ENCODE data around the gene CBR1. TPM values are rescaled to one million over a fixed set of nuclear protein-coding genes. Genes with fewer than 3 reads are reported as not detected.

CBR1 gene
- polyA plus RNA-seq, 2 donors: 102 to 207 TPM

GRCh38 chr21:36030581-36031189 is 39.1 kb upstream of the CBR1 start:
- Histone ChIP-seq H3K27me3 (ENCODE audit: control insufficient read depth in 1 of 2, insufficient read depth in 2 of 2, low read length in 2 of 2) (no peaks in the 10 kb centered on the region), H3K36me3 (ENCODE audit: control insufficient read depth in 2 of 2, insufficient read depth in 2 of 2, low read length in 1 of 2) (peaks cover 8 to 9% of the 10 kb centered on the region in 2 donors), H3K4me1 (ENCODE audit: control insufficient read depth in 2 of 2, insufficient read depth in 2 of 2, low read length in 1 of 2) (no peaks in the 10 kb centered on the region), H3K9me3 (ENCODE audit: control insufficient read depth in 2 of 2, insufficient read depth in 1 of 2, low read depth in 1 of 2, low read length in 1 of 2) (no peaks in the 10 kb centered on the region), H3K27ac (ENCODE audit: low read depth in 2 of 2, low read length in 1 of 2) (no peak overlapping the region), H3K4me3 (ENCODE audit: low read depth in 1 of 2, low read length in 2 of 2) (no peak overlapping the region)
- WGBS, 2 donors: 60 to 65% methylated on average over 16 of the region's 16 CpGs

GRCh38 chr21:36032647-36033406 is 37.0 kb upstream of the CBR1 start:
- H3K27ac ChIP-seq (ENCODE audit: low read depth in 2 of 2, low read length in 1 of 2): no peak overlapping the region
- 88 to 91% methylated on average over 28 of the region's 28 CpGs for WGBS, 2 donors
- no peaks in the 10 kb centered on the region for H3K27me3 ChIP-seq (ENCODE audit: control insufficient read depth in 1 of 2, insufficient read depth in 2 of 2, low read length in 2 of 2)
- H3K4me1 ChIP-seq (ENCODE audit: control insufficient read depth in 2 of 2, insufficient read depth in 2 of 2, low read length in 1 of 2): no peaks in the 10 kb centered on the region
- H3K36me3 ChIP-seq (ENCODE audit: control insufficient read depth in 2 of 2, insufficient read depth in 2 of 2, low read length in 1 of 2): peaks cover 8 to 12% of the 10 kb centered on the region in 2 donors
- H3K9me3 ChIP-seq (ENCODE audit: control insufficient read depth in 2 of 2, insufficient read depth in 1 of 2, low read depth in 1 of 2, low read length in 1 of 2): no peaks in the 10 kb centered on the region
- no peak overlapping the region for H3K4me3 ChIP-seq (ENCODE audit: low read depth in 1 of 2, low read length in 2 of 2)

- WGBS, 2 donors: 84 to 85% methylated on average over 16 of the region's 16 CpGs
- Histone ChIP-seq H3K9me3 (ENCODE audit: control insufficient read depth in 2 of 2, insufficient read depth in 1 of 2, low read depth in 1 of 2, low read length in 1 of 2) (no peaks in the 10 kb centered on the region), H3K36me3 (ENCODE audit: control insufficient read depth in 2 of 2, insufficient read depth in 2 of 2, low read length in 1 of 2) (peaks cover 8 to 14% of the 10 kb centered on the region in 2 donors), H3K27me3 (ENCODE audit: control insufficient read depth in 1 of 2, insufficient read depth in 2 of 2, low read length in 2 of 2) (no peaks in the 10 kb centered on the region), H3K4me1 (ENCODE audit: control insufficient read depth in 2 of 2, insufficient read depth in 2 of 2, low read length in 1 of 2) (peaks cover 0 to 3% of the 10 kb centered on the region in 2 donors), H3K4me3 (ENCODE audit: low read depth in 1 of 2, low read length in 2 of 2) (no peak overlapping the region), H3K27ac (ENCODE audit: low read depth in 2 of 2, low read length in 1 of 2) (no peak overlapping the region)
Observed at GRCh38 chr21:36034211-36034913, 35.5 kb upstream of the CBR1 start.

GRCh38 chr21:36035381-36035791 is 34.4 kb upstream of the CBR1 start:
- Histone ChIP-seq H3K36me3 (ENCODE audit: control insufficient read depth in 2 of 2, insufficient read depth in 2 of 2, low read length in 1 of 2) (peaks cover 8 to 18% of the 10 kb centered on the region in 2 donors), H3K27me3 (ENCODE audit: control insufficient read depth in 1 of 2, insufficient read depth in 2 of 2, low read length in 2 of 2) (no peaks in the 10 kb centered on the region), H3K9me3 (ENCODE audit: control insufficient read depth in 2 of 2, insufficient read depth in 1 of 2, low read depth in 1 of 2, low read length in 1 of 2) (peaks cover 0 to 2% of the 10 kb centered on the region in 2 donors), H3K4me1 (ENCODE audit: control insufficient read depth in 2 of 2, insufficient read depth in 2 of 2, low read length in 1 of 2) (peaks cover 3% of the 10 kb centered on the region in 2 donors), H3K27ac (ENCODE audit: low read depth in 2 of 2, low read length in 1 of 2) (no peak overlapping the region), H3K4me3 (ENCODE audit: low read depth in 1 of 2, low read length in 2 of 2) (no peak overlapping the region)
- WGBS, 2 donors: 71 to 77% methylated on average over 10 of the region's 10 CpGs

- WGBS, 2 donors: 73 to 78% methylated on average over 17 of the region's 17 CpGs
- peaks cover 8 to 19% of the 10 kb centered on the region in 2 donors for H3K36me3 ChIP-seq (ENCODE audit: control insufficient read depth in 2 of 2, insufficient read depth in 2 of 2, low read length in 1 of 2)
- H3K9me3 ChIP-seq (ENCODE audit: control insufficient read depth in 2 of 2, insufficient read depth in 1 of 2, low read depth in 1 of 2, low read length in 1 of 2): peaks cover 0 to 2% of the 10 kb centered on the region in 2 donors
- H3K4me3 ChIP-seq (ENCODE audit: low read depth in 1 of 2, low read length in 2 of 2): no peak overlapping the region
- H3K27ac ChIP-seq (ENCODE audit: low read depth in 2 of 2, low read length in 1 of 2): no peak overlapping the region
- H3K27me3 ChIP-seq (ENCODE audit: control insufficient read depth in 1 of 2, insufficient read depth in 2 of 2, low read length in 2 of 2): no peaks in the 10 kb centered on the region
- peaks cover 3% of the 10 kb centered on the region in 2 donors for H3K4me1 ChIP-seq (ENCODE audit: control insufficient read depth in 2 of 2, insufficient read depth in 2 of 2, low read length in 1 of 2)
Observed at GRCh38 chr21:36038701-36039497, 30.9 kb upstream of the CBR1 start.

GRCh38 chr21:36039861-36040260 is 30.0 kb upstream of the CBR1 start:
- H3K27me3 ChIP-seq (ENCODE audit: control insufficient read depth in 1 of 2, insufficient read depth in 2 of 2, low read length in 2 of 2): no peaks in the 10 kb centered on the region
- no peak overlapping the region for H3K4me3 ChIP-seq (ENCODE audit: low read depth in 1 of 2, low read length in 2 of 2)
- 60 to 71% methylated on average over 6 of the region's 6 CpGs for WGBS, 2 donors
- peaks cover 12 to 24% of the 10 kb centered on the region in 2 donors for H3K36me3 ChIP-seq (ENCODE audit: control insufficient read depth in 2 of 2, insufficient read depth in 2 of 2, low read length in 1 of 2)
- H3K4me1 ChIP-seq (ENCODE audit: control insufficient read depth in 2 of 2, insufficient read depth in 2 of 2, low read length in 1 of 2): peaks cover 3% of the 10 kb centered on the region in 2 donors
- H3K27ac ChIP-seq (ENCODE audit: low read depth in 2 of 2, low read length in 1 of 2): no peak overlapping the region
- peaks cover 0 to 2% of the 10 kb centered on the region in 2 donors for H3K9me3 ChIP-seq (ENCODE audit: control insufficient read depth in 2 of 2, insufficient read depth in 1 of 2, low read depth in 1 of 2, low read length in 1 of 2)

GRCh38 chr21:36040389-36040788 is 29.4 kb upstream of the CBR1 start:
- no peak overlapping the region for H3K4me3 ChIP-seq (ENCODE audit: low read depth in 1 of 2, low read length in 2 of 2)
- peaks cover 3% of the 10 kb centered on the region in 2 donors for H3K4me1 ChIP-seq (ENCODE audit: control insufficient read depth in 2 of 2, insufficient read depth in 2 of 2, low read length in 1 of 2)
- peaks cover 9 to 29% of the 10 kb centered on the region in 2 donors for H3K36me3 ChIP-seq (ENCODE audit: control insufficient read depth in 2 of 2, insufficient read depth in 2 of 2, low read length in 1 of 2)
- 78 to 79% methylated on average over 2 of the region's 2 CpGs for WGBS, 2 donors
- H3K27me3 ChIP-seq (ENCODE audit: control insufficient read depth in 1 of 2, insufficient read depth in 2 of 2, low read length in 2 of 2): no peaks in the 10 kb centered on the region
- no peak overlapping the region for H3K27ac ChIP-seq (ENCODE audit: low read depth in 2 of 2, low read length in 1 of 2)
- H3K9me3 ChIP-seq (ENCODE audit: control insufficient read depth in 2 of 2, insufficient read depth in 1 of 2, low read depth in 1 of 2, low read length in 1 of 2): peaks cover 0 to 2% of the 10 kb centered on the region in 2 donors

GRCh38 chr21:36041910-36042309 is 27.9 kb upstream of the CBR1 start:
- Histone ChIP-seq H3K27ac (ENCODE audit: low read depth in 2 of 2, low read length in 1 of 2) (no peak overlapping the region), H3K27me3 (ENCODE audit: control insufficient read depth in 1 of 2, insufficient read depth in 2 of 2, low read length in 2 of 2) (no peaks in the 10 kb centered on the region), H3K36me3 (ENCODE audit: control insufficient read depth in 2 of 2, insufficient read depth in 2 of 2, low read length in 1 of 2) (peaks cover 10 to 29% of the 10 kb centered on the region in 2 donors), H3K4me1 (ENCODE audit: control insufficient read depth in 2 of 2, insufficient read depth in 2 of 2, low read length in 1 of 2) (peaks cover 3% of the 10 kb centered on the region in 2 donors), H3K9me3 (ENCODE audit: control insufficient read depth in 2 of 2, insufficient read depth in 1 of 2, low read depth in 1 of 2, low read length in 1 of 2) (peaks cover 0 to 2% of the 10 kb centered on the region in 2 donors), H3K4me3 (ENCODE audit: low read depth in 1 of 2, low read length in 2 of 2) (no peak overlapping the region)
- 84 to 92% methylated on average over 1 of the region's 1 CpG for WGBS, 2 donors

GRCh38 chr21:36044056-36044455 is 25.8 kb upstream of the CBR1 start:
- Histone ChIP-seq H3K4me1 (ENCODE audit: control insufficient read depth in 2 of 2, insufficient read depth in 2 of 2, low read length in 1 of 2) (peaks cover 0 to 3% of the 10 kb centered on the region in 2 donors), H3K4me3 (ENCODE audit: low read depth in 1 of 2, low read length in 2 of 2) (no peak overlapping the region), H3K36me3 (ENCODE audit: control insufficient read depth in 2 of 2, insufficient read depth in 2 of 2, low read length in 1 of 2) (peaks cover 10 to 31% of the 10 kb centered on the region in 2 donors), H3K27ac (ENCODE audit: low read depth in 2 of 2, low read length in 1 of 2) (no peak overlapping the region), H3K27me3 (ENCODE audit: control insufficient read depth in 1 of 2, insufficient read depth in 2 of 2, low read length in 2 of 2) (no peaks in the 10 kb centered on the region), H3K9me3 (ENCODE audit: control insufficient read depth in 2 of 2, insufficient read depth in 1 of 2, low read depth in 1 of 2, low read length in 1 of 2) (peaks cover 0 to 2% of the 10 kb centered on the region in 2 donors)
- 75 to 85% methylated on average over 10 of the region's 10 CpGs for WGBS, 2 donors

Measured in esophagus (tissue), 2 donors.